ENCODE results near the gene PIAS4.
A peak's percentile ranks its signal among the peaks of the same experiment; 100 is the strongest.

DNA sequence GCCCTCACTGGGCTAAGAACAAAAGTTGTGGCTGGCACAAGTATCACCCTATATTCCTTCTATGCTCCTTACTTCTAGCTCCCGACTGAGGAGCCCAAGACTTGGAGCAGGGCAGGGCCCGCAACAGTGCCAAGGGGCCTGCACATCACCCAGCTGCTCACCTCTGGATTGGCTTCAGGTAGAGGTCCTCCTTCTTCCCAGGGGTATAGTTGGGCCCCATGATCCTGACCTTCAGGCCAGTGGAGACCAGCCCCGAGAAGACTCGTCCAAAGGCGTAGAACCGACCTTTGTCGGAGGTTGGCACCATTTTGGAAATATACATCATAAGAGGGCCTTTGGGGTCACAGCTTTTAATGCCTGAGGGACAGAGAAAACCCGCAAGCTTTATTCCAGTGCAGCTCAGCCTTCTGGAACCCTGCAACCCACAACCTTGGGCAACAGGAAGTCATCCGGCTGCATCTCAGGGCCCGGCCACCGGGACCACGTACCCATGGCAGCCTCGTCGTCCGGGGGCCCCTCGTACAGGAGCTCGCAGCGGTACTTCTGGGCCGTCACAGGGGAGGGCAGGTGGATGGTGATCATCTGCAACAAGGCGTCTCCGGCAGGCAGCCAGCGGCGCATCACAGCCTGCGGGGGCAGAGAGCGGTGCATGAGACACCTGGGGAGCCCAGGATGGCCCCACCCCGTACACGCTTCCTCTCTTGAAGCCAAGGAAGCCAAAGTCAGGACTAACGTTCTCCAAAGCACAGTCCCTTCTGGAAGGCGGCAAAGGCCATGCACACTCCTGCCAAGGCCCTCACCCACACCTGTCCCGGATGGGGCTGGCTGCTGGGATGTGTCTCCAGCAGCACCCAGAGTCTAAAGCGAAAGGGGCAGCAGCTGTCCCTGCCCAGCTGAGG is 26.9 kb upstream of the PIAS4 start:
- TF ChIP-seq, protein P1, sequence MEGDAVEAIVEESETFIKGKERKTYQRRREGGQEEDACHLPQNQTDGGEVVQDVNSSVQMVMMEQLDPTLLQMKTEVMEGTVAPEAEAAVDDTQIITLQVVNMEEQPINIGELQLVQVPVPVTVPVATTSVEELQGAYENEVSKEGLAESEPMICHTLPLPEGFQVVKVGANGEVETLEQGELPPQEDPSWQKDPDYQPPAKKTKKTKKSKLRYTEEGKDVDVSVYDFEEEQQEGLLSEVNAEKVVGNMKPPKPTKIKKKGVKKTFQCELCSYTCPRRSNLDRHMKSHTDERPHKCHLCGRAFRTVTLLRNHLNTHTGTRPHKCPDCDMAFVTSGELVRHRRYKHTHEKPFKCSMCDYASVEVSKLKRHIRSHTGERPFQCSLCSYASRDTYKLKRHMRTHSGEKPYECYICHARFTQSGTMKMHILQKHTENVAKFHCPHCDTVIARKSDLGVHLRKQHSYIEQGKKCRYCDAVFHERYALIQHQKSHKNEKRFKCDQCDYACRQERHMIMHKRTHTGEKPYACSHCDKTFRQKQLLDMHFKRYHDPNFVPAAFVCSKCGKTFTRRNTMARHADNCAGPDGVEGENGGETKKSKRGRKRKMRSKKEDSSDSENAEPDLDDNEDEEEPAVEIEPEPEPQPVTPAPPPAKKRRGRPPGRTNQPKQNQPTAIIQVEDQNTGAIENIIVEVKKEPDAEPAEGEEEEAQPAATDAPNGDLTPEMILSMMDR (IDR thresholded peaks at IDR 0.05; ENCODE audit: extremely low read depth in 1 of 2, insufficient read depth in 1 of 2, low read depth in 1 of 2, low read length in 2 of 2): no peak
- TF ChIP-seq POLR2A (IDR thresholded peaks at IDR 0.05; ENCODE audit: low read depth, low read length): no peak
- TF ChIP-seq MYC (IDR thresholded peaks at IDR 0.05; ENCODE audit: low read depth, low read length): no peak
- TF ChIP-seq POLR2AphosphoS5 (IDR thresholded peaks at IDR 0.05; ENCODE audit: insufficient read depth, low read depth, low read length): peak; percentile 10
- TF ChIP-seq, protein P2, sequence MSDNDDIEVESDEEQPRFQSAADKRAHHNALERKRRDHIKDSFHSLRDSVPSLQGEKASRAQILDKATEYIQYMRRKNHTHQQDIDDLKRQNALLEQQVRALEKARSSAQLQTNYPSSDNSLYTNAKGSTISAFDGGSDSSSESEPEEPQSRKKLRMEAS (IDR thresholded peaks at IDR 0.05; ENCODE audit: insufficient read depth, insufficient read length): no peak
- TF ChIP-seq GATA2 (IDR thresholded peaks at IDR 0.05; ENCODE audit: insufficient read depth, insufficient read length, low read depth, low read length): no peak
- TF ChIP-seq EZH2 (IDR thresholded peaks at IDR 0.05; ENCODE audit: borderline replicate concordance, low read depth, low read length, severe bottlenecking): no peak
- no peak for TF ChIP-seq JUN (IDR thresholded peaks at IDR 0.05; ENCODE audit: borderline replicate concordance, insufficient read depth, insufficient read length, low read depth)
- no peak for TF ChIP-seq FOS (IDR thresholded peaks at IDR 0.05; ENCODE audit: borderline replicate concordance, insufficient read depth, low read length)
